T-helper 22 cell (primary cell): ENCODE data around the gene LIMCH1.
"Not testable (repeated sequence)": the region's sequence is repeated elsewhere in the genome, so short reads cannot be mapped to it uniquely, and the experiment has no call there.

Experiments used
- DNase-seq: peaks from one replicate; pipeline ENCODE4 v3.0.0-alpha.2; 2020; ENCODE audit warnings: low read depth

Gene LIMCH1

GRCh38 chr4:41645728-41646390 is 107.9 kb downstream of the LIMCH1 start:
- no peak for DNase-seq

- DNase-seq: no peak
Observed at GRCh38 chr4:41646862-41647261, 108.9 kb downstream of the LIMCH1 start.

- no peak for DNase-seq
Observed at GRCh38 chr4:41647383-41647782, 109.4 kb downstream of the LIMCH1 start.

DNA sequence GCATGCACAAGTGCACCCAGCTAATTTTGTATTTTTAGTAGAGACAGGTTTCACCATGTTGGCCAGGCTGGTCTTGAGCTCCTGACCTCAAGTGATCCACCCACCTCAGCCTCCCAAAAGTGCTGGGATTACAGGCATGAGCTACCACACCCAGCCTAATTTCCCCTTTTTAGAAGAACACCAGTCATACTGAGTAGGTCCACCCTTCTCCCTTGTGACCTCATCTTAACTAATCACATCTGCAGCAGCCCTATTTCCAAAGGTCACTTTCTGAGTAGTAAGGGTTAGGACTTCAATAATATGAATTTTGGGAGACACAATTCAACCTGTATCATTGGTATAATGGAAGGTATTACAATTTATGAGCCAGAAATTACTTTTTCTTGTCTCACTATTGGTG is 113.2 kb downstream of the LIMCH1 start:
- DNase-seq: not testable (repeated sequence)

- no peak for DNase-seq
Observed at GRCh38 chr4:41652971-41653370, 115.0 kb downstream of the LIMCH1 start.

- no peak for DNase-seq
Observed at GRCh38 chr4:41653523-41653922, 115.6 kb downstream of the LIMCH1 start.

DNA sequence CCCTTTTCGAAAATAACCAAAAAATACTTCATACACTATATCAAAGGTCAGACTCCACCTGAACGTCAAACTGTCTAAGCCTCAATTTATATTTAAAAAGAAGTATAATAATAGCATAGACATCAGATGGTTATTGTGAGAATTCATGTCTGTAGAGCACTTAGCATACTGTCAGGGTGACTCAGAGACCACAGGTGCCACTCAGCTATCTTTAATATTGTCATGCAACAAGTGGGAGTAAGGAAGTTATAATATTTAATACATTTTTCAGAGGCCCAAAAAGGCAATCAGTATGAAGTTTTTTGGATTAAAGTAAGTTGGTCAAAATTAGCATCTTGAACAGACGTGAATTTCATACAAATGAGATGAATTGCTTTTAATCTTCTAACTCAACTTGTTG is 117.2 kb downstream of the LIMCH1 start:
- DNase-seq: no peak

DNA sequence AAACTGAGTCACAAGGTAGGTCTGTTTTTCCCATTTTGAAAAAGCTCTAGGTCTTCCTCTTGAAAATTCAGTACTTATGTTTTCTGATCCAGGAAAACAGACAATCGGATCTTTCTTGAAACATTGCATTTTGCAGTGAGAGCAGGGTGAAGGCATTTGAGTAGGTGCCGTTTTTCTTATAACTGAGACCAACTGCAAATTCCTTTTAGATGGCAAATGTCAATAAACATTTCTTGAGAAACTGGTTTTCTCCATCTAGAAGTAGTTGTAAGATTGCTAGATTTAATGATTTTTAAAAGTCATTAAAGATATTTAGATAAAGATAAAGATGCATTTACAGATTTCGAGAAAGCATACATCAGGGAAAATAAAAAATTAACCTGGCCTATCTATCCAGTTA is 118.1 kb downstream of the LIMCH1 start:
- DNase-seq: no peak

DNA sequence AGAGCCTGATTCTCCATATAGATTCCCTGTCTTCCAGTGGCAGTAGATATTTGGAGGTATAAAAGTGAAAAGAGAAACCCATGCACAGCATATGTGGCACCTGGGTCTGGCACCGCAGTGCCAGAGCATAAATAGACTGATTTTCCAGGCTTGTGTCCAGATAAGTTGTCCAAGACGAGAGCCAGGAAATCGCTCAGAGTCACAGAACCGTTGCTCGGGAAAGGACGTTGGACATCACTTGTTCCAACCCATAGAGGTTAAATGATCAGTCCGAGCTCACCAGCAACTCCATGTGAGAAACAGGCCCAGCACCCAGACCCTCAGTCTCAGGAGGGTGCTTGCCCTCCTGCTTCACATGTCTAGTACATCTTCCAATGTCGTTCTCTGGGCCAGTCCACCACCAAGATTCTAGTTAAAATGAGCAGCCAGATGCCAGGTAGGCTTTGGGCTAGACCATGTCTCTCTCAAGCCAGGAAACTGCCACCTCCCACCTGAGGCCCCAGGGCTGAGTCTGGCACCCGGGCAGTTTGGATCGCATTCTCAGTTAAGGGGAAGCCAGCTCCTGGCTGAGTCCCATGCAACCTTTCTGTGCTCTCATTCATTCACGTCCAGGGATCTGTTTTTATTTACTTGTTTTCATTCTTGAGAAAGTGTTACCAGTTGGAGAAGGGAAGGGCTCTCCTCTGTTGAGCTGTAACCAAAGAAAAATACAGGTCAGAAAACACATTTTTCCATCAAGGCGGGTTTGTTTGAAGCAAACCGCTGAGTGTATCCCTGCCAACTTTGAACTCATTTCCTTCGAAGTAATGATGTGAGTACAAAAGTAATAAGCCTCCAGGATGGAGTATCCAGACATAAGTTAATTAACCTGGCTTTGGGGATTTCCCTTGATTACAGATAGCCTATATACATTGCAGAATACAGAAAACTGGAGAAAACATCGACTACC is 118.9 kb downstream of the LIMCH1 start:
- DNase-seq: no peak

GRCh38 chr4:41657561-41657960 is 119.6 kb downstream of the LIMCH1 start:
- DNase-seq: no peak

DNA sequence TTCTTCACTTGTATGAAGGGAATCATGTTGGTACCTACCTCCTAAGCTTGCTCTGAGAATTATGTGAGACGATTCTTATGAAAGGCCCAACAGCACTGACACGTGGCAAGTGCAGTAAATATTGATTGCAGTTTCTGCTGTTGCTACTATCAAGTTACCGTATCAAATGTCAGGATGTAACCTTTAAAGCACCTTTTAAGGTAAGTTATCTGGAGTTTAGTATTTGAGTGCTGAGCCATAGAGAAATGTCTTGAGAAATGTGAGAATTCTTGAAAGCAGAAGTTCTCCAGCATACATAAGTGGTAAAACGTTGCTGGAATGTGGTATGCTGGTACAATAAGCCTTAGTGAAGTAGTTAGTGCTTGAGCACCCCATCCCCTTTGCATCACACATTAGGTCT is 120.2 kb downstream of the LIMCH1 start:
- no peak for DNase-seq

- no peak for DNase-seq
Observed at GRCh38 chr4:41660352-41660751, 122.4 kb downstream of the LIMCH1 start.

DNA sequence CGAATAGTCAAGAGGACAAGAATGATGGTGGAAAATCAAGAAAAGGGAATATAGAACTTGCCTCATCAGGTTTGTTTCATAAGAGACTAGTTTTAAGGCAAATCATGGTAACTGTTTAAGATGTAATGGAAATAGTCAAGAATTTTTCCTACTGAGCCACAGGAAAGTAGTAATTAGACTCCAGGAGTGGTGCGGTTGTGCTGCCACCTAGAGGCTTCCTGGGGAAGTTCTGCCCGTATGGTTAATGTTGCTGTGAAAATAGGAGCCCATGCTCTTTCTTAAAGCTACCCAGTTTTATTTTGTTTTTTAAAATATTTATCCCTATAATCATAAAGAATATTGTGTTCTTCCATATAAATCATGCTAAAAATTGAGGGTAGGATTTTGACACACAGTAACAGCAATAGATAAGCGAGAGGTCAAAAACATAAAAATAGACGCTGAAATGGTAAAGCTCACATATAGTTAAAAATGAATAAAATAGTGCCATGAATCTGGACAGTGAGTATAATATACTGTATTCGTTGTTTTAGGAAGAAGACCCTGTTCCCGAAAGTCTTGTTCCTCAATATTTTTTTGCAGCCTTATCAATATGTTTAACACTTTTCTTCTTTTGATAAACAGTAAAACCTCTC is 123.6 kb downstream of the LIMCH1 start:
- no peak for DNase-seq

GRCh38 chr4:41665636-41666207 is 127.8 kb downstream of the LIMCH1 start:
- no peak for DNase-seq

DNA sequence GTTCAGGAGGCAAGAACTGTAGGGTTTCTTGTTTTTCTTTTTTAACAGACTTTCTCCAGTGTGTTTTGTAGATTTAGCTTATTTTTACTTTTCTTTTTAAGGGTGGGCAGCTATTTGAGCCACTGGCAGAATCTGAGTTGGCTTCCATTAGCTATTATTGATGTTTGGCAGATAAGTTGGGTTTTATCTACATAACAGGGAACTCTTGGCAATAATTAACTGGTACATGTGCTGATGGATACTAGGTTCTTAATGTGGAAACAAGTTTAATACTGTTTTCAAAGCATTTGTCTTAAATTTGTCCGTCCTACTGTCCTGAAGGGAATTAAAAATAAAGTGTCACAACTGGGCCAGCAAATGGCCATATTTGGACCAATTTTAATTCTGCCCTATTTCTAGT is 130.1 kb downstream of the LIMCH1 start:
- DNase-seq: no peak

- DNase-seq: no peak
Observed at GRCh38 chr4:41670530-41670929, 132.6 kb downstream of the LIMCH1 start.

DNA sequence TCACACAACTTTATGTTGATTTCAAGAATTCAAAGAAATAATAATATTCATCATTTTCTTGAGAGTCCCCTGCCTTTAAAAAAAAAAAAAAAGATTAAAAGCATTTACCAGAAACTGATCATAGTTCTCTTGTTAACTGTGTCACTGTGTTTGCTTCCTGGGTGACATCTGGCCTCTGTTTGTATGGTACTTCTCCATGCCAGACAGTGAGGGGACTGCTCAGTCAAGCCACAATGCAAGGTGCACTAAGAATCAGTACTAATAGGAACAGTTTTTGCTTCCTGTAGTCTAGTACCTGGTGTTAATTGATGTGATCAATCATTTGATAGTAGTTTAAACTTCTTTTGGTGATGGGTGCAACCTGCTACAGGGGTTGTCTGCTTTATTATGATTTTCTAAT is 133.0 kb downstream of the LIMCH1 start:
- DNase-seq: no peak

DNA sequence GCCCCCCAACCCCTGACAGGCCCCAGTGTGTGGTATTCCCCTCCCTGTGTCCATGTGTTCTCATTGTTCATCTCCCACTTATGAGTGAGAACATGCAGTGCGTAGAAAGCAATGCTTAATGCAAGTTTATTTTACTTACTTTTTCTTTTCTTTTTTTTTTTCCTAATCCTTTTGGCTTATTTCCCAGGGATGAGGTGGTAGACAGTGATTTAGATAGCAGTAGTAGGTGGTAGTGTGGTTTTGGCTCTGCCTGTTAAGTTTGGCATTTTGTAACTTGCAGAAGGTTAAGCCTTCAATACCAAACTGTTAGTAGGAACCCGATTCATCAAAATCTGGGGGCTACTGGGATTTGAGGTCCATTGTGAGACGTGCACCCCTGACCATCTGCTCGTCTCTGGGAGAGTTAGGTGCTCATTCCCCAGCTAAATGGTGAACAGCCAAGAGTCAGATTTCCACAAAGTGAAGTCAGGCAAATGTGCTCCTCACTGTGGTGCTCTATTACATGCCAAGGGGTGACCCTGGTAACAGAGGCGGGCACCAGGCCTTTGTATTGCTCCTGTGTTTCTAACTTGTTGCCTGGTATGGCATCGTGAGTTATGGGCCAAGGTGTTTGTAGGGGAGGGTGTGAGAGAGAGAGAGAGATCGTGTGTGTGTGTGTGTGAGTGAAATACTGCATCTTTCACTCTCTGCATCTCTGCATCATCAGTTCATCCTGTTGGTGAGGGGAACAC is 140.3 kb downstream of the LIMCH1 start:
- no peak for DNase-seq

- no peak for DNase-seq
Observed at GRCh38 chr4:41678951-41679350, 141.0 kb downstream of the LIMCH1 start.

DNA sequence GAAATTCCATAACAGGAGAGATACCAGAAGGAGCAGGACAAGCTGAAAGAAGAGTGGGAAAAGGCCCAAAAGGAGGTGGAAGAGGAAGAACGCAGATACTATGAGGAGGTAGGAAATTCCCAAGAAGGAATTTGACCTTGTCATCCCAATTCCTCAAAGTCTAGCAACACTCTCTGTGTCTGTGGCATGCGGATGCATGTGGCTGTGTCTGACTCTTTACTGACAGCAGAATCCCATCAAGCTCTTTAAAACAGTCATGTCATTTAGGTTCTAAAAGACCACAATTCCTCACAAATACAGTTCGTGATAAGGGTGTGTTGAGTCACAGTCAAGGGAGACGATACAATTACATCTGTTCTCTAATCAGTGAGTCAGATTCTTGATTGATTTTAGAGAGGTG is 142.0 kb downstream of the LIMCH1 start:
- DNase-seq: no peak

GRCh38 chr4:41681054-41681453 is 143.1 kb downstream of the LIMCH1 start:
- no peak for DNase-seq

GRCh38 chr4:41683326-41683725 is 145.4 kb downstream of the LIMCH1 start:
- DNase-seq: no peak
